ENCODE data around the gene ZNG1C.
"Not testable (repeated sequence)": the region's sequence is repeated elsewhere in the genome, so short reads cannot be mapped to it uniquely, and the experiment has no call there.

The ZNG1C gene

DNA sequence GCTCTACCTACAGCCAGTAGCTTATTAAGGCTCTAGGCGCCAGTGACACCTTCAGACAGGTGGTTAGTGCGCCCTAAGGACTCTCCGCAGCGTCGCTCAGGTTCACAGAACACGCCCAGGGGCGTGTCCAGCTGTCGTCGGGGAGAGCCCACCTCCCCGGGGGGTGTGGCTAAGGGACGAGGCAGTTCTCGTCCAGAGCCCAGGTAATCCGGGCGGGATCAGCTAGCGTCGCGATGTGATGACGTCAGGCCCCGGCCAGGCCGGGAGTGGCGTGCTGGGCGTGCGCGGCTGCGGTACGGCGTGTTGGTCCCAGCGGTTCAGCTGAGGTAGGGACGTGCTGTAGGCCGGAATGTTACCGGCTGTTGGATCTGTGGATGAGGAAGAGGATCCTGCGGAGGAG lies at the start of gene ZNG1C:
Gene ZNG1C, plus strand, starts transcription at position 301 of the 400 bp plus-strand sequence. Its CDS starts 49 bp downstream, at position 350.
- not testable (repeated sequence) for DNase-seq

DNA sequence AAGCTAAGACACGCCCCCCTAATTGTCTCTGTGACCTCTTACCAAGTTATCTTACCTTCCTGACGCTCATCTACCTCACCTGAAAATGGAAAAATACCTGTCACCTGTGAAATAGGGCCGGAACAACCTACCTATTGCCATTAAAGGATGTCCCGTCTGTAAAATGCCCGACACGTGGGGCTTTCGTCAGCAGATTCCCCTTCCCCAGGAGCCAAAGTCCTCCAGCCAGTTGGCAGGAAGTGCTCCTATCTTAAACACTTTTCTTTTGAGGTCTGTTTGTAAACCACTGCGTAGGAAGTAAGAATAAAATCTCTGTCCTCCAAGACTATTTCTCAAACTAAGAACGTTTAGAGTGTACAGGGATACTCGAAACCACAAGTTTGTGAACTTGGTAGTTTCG lies 654 bp downstream of the ZNG1C start:
- DNase-seq, result not testable (repeated sequence)

DNA sequence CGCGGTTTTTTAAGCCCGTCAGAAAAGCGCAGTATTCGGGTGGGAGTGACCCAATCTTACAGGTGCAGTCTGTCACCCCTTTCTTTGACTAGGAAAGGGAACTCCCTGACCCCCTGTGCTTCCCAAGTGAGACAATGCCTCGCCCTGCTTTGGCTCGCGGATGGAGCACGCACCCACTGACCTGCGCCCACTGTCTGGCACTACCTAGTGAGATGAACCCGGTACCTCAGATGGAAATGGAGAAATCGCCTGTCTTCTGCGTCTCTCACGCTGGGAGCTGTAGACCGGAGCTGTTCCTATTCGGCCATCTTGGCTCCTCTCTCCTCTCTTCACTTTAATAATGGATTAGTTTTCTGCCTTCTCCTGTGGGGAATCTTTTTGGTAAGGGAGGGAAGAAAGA lies 39.3 kb downstream of the ZNG1C start:
- DNase-seq, result not testable (repeated sequence)

DNA sequence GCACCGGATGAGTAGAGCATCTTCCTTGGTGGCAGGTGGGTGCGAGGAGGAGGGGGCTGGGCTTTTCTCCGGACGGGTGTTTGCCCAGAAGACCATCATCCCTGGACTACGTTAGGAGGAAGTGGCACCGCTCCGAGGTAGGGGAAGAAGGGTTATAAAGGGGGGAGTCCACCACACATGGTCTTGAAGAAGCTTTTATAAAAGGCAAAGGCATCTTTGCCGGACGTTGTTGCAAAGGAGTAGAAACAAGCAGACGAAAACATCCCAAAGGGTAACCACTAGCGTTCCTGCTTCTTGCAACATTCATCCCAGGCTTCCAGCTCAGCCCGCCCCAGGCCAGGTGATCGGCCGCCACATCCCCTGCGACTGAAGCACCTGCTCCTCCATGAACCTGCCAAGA lies 60.8 kb downstream of the ZNG1C start, which contains the start of gene FOXD4L3:
Gene FOXD4L3, plus strand, starts transcription at position 301 of the 400 bp plus-strand sequence. Its CDS starts 85 bp downstream, at position 386.
- DNase-seq, result not testable (repeated sequence)

DNA sequence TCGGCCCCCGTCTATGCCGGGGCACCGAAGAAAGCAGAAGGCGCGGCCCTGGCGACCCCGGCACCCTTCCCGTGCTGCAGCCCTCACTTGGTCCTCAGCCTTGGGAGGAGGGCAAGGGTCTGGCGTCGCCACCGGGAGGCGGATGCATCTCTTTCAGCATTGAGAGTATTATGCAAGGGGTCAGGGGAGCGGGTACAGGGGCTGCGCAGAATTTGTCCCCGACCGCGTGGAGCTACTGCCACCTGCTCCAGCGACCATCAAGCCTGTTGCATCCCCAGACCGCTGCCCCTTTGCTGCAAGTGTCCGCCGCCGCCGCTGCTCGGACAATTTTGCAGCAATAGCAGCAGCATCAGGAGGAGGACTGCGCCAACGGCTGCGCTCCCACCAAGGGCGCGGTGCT lies 62.0 kb downstream of the ZNG1C start:
- DNase-seq, result not testable (repeated sequence)

DNA sequence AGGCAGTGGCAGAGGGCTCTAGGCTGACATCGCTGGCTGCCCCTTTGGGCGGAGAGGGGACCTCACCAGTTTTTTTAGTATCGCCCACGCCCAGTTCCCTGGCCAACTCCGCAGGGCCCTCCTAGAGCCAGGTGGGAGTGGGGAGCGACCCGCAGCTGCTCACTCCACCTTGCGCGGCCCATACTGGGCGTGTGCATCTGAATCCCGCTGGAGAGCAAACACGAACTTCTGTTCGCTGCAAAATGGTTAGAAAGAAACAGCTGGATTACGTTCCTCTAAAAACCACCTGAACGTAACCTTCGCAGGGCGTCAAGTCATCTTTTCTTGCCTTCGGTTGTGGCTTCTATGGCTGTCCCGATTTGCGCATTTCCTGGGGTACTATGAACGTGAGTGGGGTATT lies 62.4 kb downstream of the ZNG1C start:
- DNase-seq, result not testable (repeated sequence)

DNA sequence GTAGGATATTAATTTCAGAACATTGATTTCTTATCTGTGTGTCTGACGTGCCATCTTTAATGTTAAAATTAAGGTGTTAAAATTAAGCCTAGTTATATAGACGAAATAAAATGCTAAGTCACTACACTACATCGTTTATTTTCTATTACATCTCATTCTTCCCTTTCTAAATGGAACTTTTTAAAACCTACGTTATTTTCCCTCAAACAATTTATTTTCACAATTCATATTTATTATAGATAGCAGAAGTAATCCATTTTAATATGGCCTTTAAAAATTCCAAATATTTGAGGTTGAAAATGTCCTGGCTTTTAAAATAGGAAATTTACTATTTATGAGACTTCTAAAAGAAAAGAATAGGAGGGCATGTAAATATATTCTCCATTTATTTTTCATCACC lies 63.0 kb downstream of the ZNG1C start:
- not testable (repeated sequence) for DNase-seq

DNA sequence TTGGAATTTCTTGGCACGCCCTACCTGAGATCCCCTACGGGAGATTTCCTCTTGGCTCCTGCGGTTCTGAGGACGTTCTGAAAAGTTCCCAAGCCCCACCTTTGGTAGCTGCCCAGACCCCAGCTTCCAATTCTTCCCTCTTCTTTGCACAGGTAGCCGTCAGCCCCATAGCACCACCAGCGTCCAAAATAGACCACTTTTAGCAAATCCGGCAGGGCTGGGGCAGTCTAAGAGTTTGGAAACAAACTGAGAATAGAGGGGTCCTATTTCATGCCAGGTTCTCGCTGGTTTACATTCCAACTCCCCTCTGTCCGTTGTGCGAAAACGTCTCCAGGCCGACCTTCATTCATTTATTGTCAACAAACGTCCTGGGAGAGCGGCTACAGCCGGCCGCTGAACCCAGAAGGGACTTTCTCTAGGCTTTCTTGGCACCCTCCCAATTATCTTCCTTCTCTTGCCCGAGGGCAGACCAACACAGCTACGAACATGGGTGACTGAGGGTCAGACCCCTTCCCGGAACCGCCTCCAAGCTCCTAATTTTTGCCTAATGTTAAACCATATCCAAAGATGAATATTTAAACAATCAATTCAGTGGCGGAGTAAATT lies 64.0 kb downstream of the ZNG1C start:
- not testable (repeated sequence) for DNase-seq

DNA sequence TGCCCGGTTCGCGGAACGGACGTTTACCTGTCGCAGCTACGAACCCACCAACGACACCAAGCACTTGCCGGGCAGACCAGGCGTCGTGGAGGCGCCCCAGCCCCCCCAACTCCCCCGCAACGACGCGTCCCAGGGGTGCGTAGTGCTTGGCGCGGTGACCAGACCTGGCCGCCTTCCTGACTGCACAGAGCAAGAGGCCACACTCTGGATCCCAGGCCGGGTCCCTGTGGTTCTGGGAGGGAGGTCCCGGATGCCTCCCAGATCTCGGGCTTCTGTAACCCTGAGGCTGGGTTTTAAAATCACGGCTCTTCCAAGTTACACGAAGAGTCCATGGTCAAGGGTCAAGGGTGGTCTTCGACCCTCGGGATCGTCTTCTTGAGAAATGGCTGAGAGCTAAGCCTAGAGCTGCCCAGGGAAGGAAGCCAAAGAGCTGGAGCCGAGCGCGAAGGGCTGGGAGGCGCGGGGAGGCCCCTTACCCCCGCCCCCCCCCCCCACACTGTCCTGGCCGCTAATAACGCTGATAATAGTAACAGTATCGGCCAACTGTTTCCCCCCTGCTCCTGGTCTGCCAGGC lies 64.7 kb downstream of the ZNG1C start:
- DNase-seq, result not testable (repeated sequence)

DNA sequence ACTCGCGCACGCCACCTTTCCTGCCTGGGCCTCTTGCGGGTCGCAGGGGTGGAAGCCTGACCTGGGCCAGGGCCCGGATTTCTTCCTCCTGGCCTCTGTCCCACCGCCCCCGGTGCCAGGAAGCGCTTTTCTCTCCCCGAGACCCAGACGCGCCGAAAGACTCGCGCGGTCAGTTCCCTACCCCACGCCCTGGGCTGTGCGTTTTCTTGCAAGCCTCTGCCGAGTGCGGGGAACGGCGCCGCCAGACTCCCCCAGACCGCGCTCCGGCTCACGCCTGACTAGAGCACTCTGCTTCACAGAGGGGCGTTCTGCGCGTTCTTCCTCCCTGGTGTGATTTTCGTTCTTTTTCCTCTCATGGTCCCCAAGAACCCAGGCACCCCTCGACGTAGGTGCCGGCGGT lies 65.3 kb downstream of the ZNG1C start:
- DNase-seq, result not testable (repeated sequence)

DNA sequence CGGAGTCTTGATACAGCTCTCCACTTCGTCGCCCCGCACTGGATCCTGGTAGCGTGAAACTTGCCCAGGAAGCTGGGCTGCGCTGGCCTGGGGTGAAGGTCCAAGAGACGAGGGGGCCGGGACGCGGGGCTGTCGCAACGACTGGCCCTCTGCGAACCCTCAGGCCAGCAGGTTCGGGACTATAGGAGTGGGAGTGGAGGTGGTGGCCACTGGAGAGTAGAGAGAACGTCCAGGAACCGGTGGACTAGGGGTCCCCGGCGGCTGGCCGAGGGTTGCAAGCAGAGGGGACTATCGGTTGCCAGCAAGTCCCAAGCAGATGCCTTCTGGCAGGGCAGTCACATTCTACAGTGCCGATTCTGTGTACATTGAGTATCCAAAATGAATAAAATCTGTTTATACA lies 65.9 kb downstream of the ZNG1C start:
- not testable (repeated sequence) for DNase-seq

DNA sequence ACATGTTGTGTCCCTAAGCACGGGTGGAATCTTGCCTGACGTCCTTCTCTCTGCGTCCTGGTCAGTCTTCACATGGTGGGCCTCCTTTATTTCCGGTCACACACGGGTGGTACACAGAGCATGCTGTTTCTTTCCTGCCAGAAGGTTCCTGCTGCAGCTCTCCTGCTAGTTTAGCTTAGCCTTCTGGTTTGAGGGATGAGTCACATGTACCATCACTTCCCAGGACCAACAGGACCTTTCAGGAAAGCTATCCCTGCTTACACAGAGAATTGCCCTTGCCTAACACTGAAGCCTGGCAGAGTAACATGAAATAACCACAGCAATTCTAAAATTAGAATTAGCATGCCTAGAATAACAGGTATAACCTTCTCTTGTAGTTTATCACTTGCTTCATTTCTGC lies 69.4 kb downstream of the ZNG1C start:
- not testable (repeated sequence) for DNase-seq

DNA sequence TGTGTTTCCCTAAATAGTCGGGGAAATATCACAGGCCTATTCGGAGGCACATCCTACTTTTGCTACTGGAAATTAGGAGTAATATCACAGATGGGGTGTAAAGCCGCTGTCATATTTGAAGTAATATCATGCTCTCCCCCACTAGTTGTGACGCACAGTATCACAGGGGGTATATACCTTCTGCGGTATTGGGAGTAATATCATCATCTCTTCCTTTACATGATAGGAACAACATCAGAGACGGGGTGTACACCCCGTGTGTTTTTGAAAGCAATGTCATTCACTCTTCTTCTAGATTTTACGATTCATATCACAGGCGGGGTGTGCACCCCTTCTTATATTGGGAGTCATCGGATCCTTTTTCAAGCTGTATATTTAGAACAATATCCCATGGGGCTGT lies 76.4 kb downstream of the ZNG1C start:
- not testable (repeated sequence) for DNase-seq

DNA sequence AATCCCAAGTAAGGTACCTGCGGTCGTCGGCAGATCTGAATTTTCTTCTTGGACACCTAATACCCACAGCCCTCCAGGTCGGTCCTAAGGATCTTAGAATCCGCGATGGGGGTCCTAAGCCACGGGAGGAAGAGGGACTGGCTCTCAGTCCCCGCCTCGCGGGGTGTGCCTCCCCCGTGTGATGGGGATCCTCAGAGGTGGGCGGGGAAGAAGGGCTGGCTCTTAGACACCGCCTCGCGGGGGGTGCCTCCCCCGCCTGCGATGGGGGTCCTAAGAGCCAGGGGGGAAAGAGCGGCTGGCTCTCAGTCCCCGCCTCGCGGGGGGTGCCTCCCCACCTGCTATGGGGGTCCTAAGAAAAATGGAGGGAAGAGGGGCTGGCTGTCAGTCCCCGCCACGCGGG lies 82.0 kb downstream of the ZNG1C start:
- not testable (repeated sequence) for DNase-seq

DNA sequence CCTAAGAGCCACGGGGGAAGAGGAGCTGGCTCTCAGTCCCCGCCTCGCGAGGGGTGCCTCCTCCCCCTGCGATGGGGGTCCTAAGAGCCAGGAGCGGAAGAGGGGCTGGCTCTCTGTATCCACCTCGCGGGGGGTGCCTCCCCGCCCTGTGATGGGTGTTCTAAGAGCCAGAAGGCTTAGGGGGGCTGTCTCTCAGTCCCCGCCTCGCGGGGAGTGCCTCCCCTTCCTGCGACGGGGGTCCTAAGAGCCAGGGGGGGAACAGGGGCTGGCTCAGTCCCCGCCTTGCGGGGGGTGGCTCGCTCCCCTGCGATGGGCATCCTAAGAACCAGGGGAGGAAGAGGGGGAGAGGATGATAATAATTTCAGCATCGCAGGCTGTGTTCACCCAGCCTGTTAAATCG lies 82.7 kb downstream of the ZNG1C start:
- not testable (repeated sequence) for DNase-seq

DNA sequence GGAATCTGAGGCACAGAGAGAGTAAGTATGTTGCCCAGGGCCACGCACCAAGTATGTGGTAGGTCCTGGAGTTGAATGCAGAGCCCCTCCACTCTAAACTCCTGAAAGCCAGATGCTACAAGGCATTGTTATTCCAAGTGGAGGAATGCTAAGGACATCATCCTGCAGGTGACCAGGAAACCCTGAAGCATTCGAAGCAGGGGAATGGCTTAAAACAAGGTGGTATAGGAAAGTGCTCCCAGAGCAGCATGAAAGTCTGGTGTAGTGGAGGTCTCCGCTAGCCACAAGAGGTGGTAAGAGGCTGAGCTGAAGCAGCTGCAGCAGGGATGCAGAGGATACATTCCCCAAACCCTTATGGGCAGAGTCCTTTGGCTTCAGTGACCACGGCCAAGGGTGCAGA lies 87.3 kb downstream of the ZNG1C start:
- DNase-seq, result not testable (repeated sequence)

DNA sequence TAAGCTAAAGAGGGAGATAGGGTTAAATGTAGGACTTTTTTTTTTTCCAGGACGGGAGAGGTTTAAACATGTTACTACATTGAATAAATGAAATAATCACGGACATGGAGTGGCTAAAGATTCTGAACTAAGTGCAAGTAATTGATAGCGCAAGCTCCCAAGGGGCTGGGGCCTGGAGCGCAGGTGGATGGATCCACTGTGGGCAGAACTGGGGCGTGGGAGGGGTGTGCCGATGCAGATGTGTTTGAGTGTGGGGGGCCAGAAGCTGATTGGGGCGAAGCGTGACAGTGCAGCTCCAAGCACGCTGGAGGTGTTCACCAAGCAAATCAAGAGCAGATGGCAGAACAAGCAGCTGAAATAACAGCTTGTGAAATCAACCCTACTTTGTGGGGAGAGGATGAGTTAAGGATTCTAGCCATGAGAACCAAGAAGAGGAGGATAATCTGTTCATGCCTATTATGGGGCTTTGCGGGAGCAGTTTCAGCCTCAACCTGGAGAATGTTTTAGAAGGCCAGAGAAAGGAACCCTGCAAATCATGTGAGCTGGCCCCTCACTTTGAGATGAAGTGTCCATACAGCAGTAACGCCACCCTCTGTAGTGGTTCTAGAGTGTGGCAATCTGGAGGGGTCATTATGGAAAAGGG lies 88.9 kb downstream of the ZNG1C start:
- not testable (repeated sequence) for DNase-seq

DNA sequence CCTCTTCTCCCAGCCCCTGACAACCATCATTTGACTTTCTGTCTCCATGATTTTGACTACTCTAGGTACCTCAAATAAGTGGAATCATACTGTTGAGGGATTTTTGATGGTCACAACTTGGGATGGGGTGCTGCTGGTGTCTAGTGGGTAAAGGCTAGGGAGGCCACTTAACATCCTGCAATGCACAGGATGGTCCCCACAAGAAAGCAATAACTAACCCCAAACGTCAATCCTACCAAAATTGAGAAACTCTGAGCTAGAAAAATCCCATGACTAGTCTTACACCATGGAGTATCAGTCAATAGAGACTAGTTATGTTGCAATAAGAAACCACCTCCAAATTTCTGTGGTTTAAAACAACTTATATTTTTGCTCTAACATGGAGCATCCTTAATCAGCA lies 90.3 kb downstream of the ZNG1C start:
- DNase-seq, result not testable (repeated sequence)

DNA sequence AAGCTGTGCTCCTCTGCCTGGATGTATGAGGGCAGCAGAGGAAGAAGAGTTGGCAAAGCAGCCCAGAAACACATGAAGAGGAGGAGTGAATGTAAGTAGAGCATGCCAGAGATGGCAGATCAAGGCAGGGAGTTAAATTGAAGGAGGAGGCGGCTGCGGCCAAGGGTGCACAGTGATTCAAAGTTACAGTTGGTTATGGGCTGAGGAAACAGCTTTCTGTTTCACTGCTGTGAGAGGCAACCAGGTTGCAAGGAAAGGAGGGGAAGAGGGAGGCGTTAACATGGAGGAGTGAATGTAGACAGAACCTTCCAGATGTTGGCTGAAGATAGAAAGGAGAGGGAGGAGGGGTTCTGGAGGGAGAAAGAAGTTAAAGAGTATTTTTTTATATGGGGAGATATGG lies 94.2 kb downstream of the ZNG1C start:
- DNase-seq, result not testable (repeated sequence)

DNA sequence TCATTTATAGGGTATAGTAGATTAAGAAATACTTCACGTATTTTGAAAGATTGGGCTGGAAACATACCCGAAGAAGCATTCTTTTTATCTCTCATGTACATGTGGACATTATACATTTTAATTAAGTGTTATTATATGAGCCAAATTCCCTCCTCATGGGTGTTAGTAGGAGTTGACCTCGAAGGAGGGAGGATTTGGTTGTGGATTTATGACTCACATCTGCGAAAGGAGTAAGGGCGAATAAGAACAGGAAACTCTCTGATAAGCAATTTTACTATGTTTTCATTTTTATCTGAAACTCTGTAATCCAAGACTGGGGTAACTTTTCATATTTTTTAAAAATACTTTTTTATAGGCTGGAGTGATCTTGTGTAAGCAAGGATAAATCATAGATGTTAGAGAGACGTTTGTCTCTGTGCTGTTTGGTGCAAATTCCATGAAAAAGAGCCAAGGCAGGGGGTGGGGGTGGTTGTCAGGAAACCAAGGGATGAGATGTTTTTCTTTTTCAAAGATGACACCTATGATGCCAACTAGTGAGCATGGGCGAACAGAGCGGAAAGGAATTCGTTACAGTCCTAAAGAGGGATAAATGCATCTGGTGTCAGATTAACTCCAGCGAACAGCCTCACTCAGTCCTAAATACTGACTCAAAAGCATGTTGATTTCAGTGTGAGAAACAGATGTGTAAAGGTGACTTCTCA lies 95.0 kb downstream of the ZNG1C start:
- DNase-seq, result not testable (repeated sequence)

DNA sequence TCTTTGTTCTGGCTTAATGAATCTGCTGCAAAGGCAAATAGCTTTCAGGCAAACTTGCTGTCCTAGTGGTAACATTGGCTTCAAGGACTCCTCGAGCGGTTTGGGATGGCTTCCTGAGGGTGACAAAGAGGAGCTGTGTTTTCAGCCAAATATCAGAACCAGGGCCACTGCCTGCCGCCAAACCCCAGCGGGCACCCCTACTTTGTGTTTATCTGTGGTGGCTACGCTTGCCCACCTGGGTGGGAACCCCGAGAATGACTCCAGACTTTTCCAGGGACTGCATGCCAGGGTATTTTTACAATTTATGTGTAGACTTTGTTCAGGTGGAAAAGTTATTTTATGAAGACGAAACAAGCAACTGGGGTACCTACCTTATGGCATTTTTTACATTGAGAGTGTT lies 96.2 kb downstream of the ZNG1C start:
- not testable (repeated sequence) for DNase-seq

DNA sequence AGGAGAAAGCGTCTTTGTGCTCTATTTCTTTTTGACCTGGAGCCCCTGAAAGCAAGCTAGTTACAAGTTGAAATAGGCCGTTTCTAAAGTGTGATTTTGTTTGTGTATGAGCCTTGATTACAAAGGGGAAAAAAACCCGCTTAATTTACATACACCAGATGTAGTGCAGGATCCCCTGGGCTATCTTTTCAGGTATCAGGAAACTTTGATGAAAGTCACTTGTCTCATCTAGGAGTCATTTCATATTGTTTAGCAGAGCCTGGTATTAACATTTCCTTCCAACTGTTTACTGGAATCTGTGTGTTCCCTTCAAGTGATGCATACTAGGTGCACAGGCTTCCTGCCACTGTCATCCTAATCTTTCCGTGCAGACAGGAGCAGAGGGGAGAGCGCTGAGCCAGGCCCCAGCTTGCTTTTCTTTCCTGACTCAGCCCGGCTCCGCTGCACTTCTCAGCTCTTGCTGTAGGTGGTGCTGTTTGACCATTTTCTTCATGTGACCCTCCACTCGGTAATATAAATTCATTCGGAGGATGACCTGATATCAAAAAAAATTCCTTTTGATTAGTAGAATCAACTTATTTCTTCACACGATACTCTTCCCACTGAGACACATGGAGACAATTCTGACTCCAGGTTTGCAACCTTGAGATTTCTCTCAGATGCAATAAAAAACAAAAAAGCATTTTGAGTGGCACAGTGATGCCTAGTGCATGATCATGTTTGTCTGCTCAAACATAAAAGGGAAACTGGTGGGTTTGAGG lies 100.7 kb downstream of the ZNG1C start:
- DNase-seq, result not testable (repeated sequence)

DNA sequence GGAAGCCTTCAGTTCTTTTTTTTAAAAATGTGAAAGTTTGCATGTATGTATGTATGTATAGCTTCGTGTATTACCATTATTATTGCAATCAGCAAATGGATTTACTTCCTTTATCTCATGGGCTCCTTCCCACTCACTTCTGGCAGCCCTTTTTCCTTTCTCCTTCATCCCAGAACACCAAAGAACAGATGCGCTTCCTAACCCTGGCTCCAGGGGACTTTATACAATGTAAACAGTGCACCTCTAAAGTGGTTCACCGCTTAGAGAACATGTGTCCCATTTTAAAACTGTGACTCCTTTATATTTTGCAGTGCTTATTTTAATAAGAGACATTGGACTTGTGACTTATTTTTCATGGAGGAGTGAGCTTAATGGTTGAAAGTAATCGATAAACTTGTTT lies 101.5 kb downstream of the ZNG1C start:
- DNase-seq, result not testable (repeated sequence)
